CD4-positive, alpha-beta T cell treated with Interleukin-15 for 1 hour (primary cell): ENCODE measurements around the gene HGFAC.

Experiments
- DNase-seq: peaks from one replicate; pipeline ENCODE4 v3.0.0-alpha.2; 2020

HGFAC gene

GRCh38 chr4:3464349-3464905 lies 22.7 kb downstream of the HGFAC start:
- no peak for DNase-seq

- no peak for DNase-seq
Observed at GRCh38 chr4:3464911-3465697, 23.3 kb downstream of the HGFAC start.

DNA sequence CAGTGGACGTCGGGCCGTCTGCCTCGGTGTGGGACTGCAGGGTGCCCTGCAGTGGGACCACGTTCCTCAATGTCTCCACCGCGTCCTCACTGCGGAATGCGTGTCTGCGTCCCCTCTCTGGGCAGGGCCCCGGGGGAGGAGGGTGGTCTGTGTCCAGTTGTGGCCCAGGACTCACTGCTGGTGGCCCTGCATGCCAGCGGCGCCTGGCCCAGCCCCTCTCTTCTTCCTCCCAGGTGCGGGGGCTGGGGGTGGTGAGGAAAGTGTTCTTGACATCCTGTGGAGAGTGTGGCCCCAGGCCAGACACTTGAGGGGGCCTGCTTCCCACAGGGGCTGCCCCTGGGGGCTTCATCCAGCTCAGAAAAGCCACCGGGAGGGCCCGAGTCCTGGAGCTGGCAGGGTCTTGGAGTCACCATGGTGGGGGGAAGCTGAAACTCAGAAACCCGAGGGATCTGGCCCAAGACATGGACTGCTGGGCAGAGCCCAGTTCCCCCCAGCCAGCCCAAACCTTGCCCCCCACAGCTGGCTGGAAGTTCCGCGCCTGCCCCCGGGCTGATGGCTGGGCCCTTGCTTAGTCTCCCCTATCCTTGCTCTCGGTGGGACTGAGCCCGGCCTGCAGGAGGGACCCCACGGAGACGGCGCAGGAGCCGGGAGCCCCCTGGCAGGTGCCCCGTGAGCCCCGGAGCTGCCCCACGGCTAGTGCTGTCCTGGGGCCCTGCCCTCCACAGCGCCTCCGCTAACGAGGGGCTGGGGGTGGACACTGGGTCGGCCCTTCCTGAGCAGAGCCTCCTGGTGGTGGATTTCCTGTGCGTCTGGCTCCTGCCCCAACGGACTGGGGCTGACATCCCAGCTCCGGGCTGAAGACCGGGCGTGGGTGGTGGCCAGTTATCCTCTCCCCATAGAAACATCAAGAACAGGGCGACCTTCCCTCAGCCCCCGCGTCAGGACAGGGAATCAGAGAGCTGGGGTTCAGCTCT lies 24.2 kb downstream of the HGFAC start:
- no peak for DNase-seq

DNA sequence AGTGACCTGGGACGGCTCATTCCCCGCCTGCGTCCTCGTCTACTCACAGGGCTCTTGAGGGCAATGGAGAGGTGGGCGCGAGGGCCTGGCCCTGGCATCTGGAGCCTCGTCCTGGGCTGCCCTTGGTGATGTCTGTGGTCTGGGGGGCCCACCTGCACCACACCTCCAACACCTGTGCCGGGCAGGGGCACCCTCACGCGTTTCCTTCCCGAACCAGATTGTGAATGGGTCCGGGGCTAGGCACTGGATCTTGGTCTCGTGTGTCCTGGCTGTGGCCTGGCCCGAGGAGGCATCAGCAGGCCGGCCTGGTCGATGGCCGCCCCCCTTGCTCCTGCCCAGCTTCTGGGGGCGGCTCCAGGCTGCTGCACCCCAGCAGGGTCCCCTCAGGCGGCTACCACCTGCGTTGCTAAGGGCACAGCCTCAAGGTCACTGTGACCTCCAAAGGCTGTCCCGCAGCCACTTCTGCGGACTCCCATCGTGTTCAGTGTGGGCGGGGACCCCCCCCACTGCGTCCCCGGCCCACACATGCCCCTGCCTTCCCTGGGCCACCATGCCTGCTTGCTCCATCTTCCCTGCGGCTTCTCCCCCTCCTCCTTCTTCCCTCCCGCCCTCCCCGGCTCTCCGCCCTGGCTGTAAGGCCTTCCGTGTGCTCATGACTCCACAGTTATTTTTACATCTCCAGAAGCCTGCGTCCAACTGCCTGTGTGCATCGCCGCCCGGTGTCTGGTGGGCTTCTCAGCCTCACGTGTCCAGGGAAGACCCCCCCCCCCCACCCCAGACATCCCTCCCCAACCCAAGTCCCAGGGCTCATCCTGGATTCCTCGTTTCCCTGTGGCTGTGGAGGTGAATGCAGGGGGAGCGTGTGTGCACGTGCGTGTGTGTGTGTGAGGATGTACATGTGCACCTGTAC lies 25.2 kb downstream of the HGFAC start:
- no peak for DNase-seq

GRCh38 chr4:3467601-3468031 lies 25.8 kb downstream of the HGFAC start:
- no peak for DNase-seq

GRCh38 chr4:3468154-3468553 lies 26.4 kb downstream of the HGFAC start:
- DNase-seq, result no peak

DNA sequence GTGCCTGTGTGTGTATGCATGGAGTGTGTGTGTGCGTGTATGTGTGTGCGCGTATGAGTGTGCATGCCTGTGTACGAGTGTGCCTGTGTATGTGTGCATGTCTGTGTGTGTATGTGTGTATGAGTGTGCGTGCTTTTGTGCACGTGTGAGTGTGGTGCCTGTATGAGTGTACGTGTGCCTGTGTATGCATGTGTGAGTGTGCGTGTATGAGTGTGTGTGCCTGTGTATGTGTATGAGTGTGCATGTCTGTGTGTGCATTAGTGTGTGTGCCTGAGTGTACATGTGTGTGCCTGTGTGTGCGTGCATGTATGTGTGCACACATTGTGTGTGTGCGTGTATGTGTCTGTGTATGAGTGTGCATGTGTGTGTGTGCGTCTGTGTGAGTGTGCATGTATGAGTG lies 27.0 kb downstream of the HGFAC start:
- no peak for DNase-seq

DNA sequence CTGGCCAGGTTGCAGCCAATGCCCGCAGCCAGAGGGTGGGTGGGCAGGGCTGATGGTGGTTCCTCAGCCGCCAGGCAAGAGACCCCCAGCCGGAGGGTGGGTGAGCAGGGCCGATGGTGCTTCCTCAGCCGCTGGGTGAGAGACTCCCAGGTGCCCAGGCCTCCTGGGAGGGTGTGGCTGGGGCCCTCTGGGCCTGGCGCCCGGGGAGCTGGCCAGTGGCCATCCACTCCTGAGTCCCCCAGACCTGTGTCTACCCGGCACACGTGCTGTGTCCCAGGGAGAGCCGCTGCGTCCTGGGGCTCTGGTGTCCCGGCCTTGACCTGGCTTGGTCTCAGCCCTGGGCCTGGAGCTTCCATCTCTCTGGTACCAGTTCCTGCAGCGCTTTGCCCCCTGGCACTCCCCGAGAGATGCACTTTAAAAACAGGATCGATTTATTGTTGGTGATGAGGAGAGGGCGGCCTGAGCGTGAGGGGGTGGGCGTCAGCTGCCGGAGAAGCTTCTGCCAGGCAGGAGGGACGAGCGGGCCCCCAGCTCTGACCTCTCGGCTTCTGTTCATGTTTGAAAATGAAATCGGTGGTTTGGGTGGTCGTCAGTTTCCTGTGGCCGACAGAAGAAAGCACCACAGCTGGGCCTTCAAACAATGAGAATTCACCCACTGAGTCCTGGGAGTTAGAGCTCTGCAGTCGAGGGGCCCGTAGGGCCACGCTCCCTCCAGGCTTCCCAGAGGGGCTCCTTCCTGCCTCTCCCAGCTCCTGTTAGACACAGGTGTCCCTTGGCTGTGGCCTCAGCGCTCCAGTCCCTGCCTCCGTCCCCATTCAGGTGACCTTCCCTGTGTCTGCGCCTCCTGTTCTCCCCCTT lies 27.8 kb downstream of the HGFAC start:
- DNase-seq, result no peak

GRCh38 chr4:3470244-3471097 lies 28.7 kb downstream of the HGFAC start:
- no peak for DNase-seq

GRCh38 chr4:3471098-3471760 lies 29.5 kb downstream of the HGFAC start:
- no peak for DNase-seq

DNA sequence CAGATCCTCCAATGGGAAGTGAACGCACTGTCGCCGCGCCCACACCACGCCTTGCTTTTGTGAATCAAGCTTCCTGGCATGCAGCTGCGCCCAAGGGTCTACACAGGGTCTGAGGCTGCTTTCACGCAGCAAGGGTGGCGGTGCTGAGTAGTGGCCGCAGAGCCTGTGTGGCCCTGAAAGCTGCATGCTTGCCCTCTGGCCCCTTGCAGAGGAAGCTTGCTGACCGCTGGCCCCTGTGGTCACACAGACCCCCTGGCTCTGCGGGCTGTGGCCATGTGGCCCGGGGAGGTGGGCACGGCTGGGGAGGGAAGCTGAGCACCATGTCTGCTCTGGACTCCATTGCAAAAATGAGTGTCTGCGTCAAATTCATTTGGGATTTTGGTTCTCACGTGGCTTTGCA lies 30.1 kb downstream of the HGFAC start:
- no peak for DNase-seq

- no peak for DNase-seq
Observed at GRCh38 chr4:3472411-3473141, 30.8 kb downstream of the HGFAC start.

- DNase-seq, result no peak
Observed at GRCh38 chr4:3473181-3473950, 31.6 kb downstream of the HGFAC start.

GRCh38 chr4:3473996-3474765 lies 32.4 kb downstream of the HGFAC start:
- no peak for DNase-seq

GRCh38 chr4:3475041-3475712 lies 33.4 kb downstream of the HGFAC start:
- no peak for DNase-seq

DNA sequence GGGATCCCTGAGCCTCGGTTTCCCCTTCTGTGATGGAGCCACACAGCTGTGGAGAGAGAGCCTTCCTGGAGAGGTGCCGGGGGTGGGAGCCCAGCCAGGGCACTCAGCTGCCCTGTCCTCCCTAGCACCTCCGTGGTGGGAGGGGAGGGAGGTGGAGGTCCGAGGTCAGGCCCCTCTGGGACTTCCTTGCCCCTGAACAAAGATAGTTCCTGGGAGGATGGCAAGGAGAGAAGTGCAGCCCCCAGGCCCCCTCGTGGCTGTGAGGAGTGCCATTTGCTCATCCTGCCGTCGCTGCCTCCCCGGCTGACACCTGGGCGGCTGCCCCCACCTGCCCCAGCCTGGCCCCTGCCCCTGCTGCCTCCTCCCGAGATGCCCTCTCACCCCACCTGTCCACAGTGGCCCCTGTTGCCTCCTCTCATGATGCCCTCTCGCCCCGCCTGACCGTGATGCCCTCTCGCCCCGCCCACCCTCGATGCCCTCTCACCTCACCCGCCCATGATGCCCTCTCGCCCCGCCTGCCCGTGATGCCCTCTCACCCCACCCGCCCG lies 34.0 kb downstream of the HGFAC start:
- DNase-seq, result no peak

DNA sequence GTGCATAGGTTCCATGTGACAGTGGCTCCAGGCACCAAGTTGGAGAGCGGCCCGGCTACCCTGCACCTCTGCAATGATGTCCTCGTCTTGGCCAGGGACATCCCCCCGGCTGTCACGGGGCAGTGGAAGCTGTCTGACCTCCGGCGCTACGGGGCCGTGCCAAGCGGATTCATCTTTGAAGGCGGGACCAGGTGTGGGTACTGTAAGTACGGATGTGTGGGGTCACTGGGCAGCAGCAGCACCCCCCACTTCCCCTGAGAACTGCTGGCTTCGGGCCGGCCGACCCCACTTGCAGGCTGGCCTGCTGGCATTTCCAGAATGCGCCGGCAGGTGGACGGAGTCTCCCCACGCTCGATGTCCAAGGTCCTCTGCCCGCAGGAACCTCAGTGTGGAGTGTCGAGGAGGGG lies 34.6 kb downstream of the HGFAC start:
- no peak for DNase-seq
